Measurements from ENCODE around the gene GFI1.

Gene GFI1

GRCh38 chr1:92488416-92488815 lies 1.7 kb upstream of the GFI1 start:
- no peak for DNase-seq (ENCODE audit: low read depth)

- no peak for DNase-seq (ENCODE audit: low read depth)
Observed at GRCh38 chr1:92487078-92487605, 417 bp upstream of the GFI1 start.

DNA sequence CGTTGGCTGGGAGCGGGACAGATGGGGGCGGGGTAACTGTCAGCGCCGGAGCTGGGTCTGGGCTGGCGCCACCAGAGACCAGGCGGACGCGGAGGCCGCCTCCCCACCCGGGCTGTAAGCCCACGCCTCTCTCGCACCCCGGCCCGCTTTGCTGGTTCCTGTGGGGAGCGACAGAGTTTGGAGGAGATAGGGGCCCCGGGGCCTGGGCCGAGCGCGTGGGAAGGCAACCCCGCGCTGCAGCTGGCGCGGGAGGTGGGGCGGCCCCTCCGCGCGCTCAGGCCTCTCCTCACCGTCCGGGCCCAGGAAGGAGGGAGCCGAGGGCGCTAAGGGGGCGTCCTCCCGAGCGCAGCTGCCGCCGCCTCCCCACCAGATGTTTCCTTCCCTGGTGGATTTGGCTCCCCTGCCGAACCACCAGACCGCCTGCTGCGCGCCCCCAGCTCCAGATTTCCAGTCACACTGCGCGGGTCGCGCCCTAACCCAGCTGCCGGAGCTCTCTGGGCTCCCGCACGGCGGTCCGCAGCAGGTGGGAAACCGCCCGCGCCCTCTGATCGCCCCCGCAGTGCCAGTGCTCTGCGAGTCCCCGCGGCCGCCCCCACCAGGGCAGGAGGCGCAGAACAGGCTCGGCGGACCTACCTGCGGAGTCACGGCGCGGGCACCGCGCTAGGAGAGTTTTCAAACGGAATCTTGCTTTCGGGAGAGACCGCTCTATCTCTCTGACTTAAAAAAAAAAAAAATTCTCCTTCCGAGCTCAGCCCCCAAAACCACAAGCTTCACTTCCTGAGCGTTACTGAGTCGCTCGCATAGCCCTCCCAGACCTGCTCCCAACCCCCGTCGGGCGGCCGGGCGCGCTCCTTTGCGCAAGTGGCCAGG lies 1.1 kb downstream of the GFI1 start:
- DNase-seq (ENCODE audit: low read depth), result peak; percentile 68

GRCh38 chr1:92484472-92485380 lies 2.0 kb downstream of the GFI1 start:
- no peak for DNase-seq (ENCODE audit: low read depth)

- DNase-seq (ENCODE audit: low read depth), result no peak
Observed at GRCh38 chr1:92483610-92484471, 2.9 kb downstream of the GFI1 start.

DNA sequence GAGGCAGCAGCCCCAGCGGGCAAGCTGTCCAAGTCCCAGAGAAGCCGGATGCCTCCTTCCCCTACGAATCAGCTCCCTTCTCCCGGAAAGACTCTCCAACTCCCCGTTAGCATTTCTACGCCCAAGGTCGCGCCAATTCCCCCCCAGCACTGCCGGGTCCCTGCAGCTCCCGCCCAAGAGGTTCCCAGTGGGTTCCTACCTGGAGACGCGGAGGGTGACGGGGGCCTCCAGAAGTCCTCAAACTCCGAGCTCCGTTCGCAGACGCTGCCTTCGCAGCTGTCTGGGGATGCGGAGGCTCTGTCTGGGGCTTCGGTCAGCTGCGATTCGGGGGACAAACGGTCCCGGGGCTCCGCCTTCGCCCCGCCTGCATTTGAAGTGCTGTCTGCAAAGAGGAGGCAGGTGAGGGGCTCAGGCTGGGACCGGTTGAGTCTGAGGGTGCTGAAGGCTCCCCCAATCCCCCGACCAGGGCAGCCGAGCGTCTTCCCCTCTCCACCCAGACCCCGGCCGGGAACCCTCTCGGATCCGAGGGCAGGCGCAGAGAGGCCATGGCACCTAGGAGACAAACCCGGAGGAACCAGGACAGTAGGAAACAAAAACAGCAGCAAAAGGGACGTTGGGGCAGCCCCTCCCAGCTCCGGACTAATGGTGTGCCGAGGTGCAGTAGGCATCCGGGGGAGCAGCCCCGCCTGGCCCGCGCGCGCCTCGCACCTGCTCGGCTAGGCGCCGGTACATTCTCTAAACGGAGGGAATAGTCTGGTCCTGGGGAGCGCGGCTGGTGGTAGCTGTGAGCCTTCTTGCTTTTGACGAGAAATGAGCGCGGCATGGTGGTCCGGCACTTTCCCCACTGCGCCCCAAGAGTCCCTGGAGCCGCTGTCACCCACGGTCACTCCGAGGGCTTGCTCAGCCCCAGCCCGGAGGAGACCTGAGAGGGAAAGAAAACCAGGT lies 3.8 kb downstream of the GFI1 start:
- DNase-seq (ENCODE audit: low read depth), result no peak

DNA sequence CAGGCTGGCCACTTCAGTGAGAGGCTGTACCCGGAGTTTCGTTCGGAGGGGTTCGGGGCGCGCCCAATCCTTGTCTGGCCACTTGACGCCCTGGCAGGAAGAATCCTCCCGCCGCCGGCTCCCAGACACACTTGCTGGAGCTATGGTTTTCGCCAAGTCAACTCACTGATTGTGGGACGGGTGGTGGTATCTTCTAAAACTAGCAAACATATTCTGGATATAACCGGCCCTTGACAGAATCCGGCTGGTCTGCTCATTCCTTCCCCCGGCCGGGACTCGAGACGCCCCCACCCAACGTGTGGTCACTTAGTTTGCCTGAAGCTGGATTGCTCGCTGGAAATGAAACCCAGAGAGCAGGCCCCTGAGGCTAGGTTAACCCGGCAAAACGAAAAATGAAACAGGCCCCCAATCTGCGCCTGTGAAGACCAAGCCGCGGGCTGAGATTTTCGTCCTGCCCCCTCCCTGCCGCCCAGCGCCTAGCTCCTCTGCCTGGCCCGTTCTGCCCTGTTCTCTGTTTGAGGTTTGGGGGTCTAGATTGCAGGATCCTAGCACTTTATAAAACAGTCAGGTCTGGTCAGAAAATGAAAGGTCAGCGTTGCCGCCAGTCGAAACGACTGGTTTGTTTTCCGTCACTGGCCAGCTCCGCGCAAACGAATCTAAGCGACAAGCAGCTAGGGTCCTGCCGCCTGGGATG lies 4.6 kb downstream of the GFI1 start:
- DNase-seq (ENCODE audit: low read depth), result no peak

DNA sequence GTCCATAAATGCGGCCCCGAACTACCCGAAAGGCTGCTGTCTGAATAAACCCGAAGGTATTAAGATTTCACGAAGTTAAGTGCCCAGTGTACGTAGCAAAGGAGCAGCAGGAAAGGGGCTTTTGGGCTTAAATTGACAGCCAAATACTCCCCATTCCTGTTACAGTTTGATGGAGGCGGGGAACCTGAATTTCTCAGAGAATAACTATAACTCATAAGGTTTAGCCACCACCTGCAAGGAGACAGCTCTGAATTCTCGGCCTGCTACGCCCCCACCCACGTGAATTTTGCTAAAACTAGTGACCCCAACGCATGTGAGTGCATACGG lies 5.2 kb downstream of the GFI1 start:
- no peak for DNase-seq (ENCODE audit: low read depth)

- DNase-seq (ENCODE audit: low read depth), result no peak
Observed at GRCh38 chr1:92480813-92481598, 5.7 kb downstream of the GFI1 start.

DNA sequence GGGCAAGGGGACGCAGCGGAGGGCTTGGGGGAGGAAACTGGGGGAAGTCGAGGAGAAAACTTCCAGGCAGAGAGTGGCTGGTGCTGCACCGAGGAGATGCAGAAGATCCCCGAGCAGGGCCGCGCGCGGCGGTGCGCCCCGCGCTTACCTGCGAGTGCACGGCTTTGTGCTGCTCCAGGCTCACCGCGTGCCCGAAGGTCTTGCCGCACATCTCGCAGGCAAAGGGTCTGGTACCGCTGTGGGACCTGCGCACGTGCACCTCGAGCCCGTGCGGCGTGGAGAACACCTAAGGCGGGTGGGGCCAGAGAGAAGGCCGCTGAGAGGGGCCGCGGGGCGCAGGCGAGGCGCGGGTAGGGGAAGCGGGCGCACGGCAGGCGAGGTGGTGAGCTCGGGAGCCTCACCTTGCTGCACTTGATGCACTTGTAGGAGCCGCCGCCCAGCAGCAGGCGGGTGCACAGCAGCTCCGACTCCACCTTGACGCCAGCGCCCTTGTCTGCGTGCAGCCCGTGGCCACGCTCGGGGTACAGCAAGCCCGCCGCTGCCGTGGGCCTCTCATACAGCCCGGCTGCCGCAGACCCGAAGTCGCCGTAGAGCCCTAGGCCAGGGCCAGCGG lies 6.4 kb downstream of the GFI1 start:
- DNase-seq (ENCODE audit: low read depth), result no peak

DNA sequence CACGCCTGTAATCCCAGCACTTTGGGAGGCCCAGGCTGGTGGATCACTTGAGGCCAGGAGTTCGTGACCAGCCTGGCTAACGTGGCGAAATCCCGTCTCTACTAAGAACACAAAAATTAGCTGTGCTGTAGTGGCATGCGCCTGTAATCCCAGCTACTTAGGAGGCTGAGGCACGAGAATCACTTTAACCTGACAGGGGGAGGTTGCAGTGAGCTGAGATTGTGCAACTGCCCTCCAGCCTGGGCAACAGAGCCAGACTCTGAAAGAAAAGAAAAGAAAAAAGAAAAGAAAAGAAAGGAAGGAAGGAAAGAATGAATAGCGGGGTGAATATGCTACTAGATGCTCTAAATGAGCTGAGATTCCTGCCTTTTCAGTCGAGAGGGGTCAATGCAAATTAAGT lies 7.1 kb downstream of the GFI1 start:
- DNase-seq (ENCODE audit: low read depth), result no peak

- no peak for DNase-seq (ENCODE audit: low read depth)
Observed at GRCh38 chr1:92478393-92478792, 8.3 kb downstream of the GFI1 start.

DNA sequence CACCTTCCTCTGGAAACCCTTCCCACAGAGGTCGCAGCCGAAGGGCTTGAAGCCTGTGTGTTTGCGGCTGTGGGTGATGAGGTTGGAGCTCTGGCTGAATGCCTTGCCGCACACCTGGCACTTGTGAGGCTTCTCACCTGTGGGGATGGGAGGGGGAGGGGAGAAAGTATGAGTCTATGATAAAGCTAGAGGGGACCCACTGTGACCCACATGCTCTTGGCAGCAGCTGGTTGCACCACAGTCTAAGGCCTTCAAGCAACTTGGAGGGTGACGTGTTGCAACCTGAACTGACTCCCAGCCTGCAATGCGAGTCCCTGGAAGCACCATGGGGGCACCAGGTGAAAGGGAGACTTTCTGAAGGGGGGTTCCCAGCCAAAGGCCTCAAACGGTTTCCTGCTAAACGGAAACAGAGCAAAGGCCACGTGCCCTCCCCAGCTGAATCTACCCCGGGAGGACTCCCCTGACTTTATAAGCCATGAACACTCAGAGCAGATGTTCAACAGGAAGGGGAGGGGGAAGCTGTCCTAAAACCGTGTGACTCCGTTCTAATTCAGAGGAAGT lies 10.6 kb downstream of the GFI1 start:
- DNase-seq (ENCODE audit: low read depth), result no peak

- DNase-seq (ENCODE audit: low read depth), result no peak
Observed at GRCh38 chr1:92475029-92475428, 11.7 kb downstream of the GFI1 start.

- no peak for DNase-seq (ENCODE audit: low read depth)
Observed at GRCh38 chr1:92473781-92474495, 12.8 kb downstream of the GFI1 start.

GRCh38 chr1:92470216-92470615 lies 16.5 kb downstream of the GFI1 start:
- DNase-seq (ENCODE audit: low read depth), result no peak

- no peak for DNase-seq (ENCODE audit: low read depth)
Observed at GRCh38 chr1:92466683-92467352, 19.9 kb downstream of the GFI1 start.
